GM04504 (cell line): ENCODE data around the gene TUBGCP2.
"Not testable (repeated sequence)": the region's sequence is repeated elsewhere in the genome, so short reads cannot be mapped to it uniquely, and the experiment has no call there.

Experiments used
- DNase-seq: peaks from one replicate; pipeline ENCODE4 v3.0.0-alpha.2; 2012; ENCODE audit warnings: low read depth

TUBGCP2 gene

GRCh38 chr10:133325440-133326222 is 17.0 kb upstream of the TUBGCP2 start:
- DNase-seq = no peak

- no peak for DNase-seq
These were observed 16.2 kb upstream of the TUBGCP2 start for GRCh38 chr10:133324857-133325260.

GRCh38 chr10:133324198-133324792 is 15.6 kb upstream of the TUBGCP2 start:
- DNase-seq = no peak

GRCh38 chr10:133322064-133322709 is 13.5 kb upstream of the TUBGCP2 start:
- not testable (repeated sequence) for DNase-seq

GRCh38 chr10:133320852-133321422 is 12.3 kb upstream of the TUBGCP2 start:
- DNase-seq = not testable (repeated sequence)

- no peak for DNase-seq
These were observed 9.9 kb upstream of the TUBGCP2 start for GRCh38 chr10:133318494-133319127.

- DNase-seq = no peak
These were observed 8.1 kb upstream of the TUBGCP2 start for GRCh38 chr10:133316732-133317131.

- no peak for DNase-seq
These were observed 7.6 kb upstream of the TUBGCP2 start for GRCh38 chr10:133316266-133316665.

- DNase-seq = no peak
These were observed 7.2 kb upstream of the TUBGCP2 start for GRCh38 chr10:133315847-133316246.

- no peak for DNase-seq
These were observed 6.2 kb upstream of the TUBGCP2 start for GRCh38 chr10:133314911-133315310.

GRCh38 chr10:133313192-133313591 is 4.5 kb upstream of the TUBGCP2 start:
- DNase-seq = no peak

GRCh38 chr10:133312769-133313145 is 4.1 kb upstream of the TUBGCP2 start:
- DNase-seq = no peak

GRCh38 chr10:133312016-133312768 is 3.5 kb upstream of the TUBGCP2 start:
- DNase-seq = no peak

GRCh38 chr10:133311570-133311969 is 2.9 kb upstream of the TUBGCP2 start:
- DNase-seq = no peak

- DNase-seq = no peak
These were observed 2.1 kb upstream of the TUBGCP2 start for GRCh38 chr10:133310789-133311188.

- DNase-seq = no peak
These were observed 1.7 kb upstream of the TUBGCP2 start for GRCh38 chr10:133310399-133310755.

GRCh38 chr10:133309720-133310398 is 1.2 kb upstream of the TUBGCP2 start:
- DNase-seq = no peak

GRCh38 chr10:133309100-133309719 is 538 bp upstream of the TUBGCP2 start:
- DNase-seq = peak; percentile 76

- no peak for DNase-seq
These were observed 774 bp downstream of the TUBGCP2 start for GRCh38 chr10:133307776-133308420.

- no peak for DNase-seq
These were observed 1.7 kb downstream of the TUBGCP2 start for GRCh38 chr10:133306941-133307379.
